DOHH2 (cell line): ENCODE measurements around the gene WDR91.
A peak's percentile ranks its signal among the peaks of the same experiment; 100 is the strongest.
"Not testable (repeated sequence)": the region's sequence is repeated elsewhere in the genome, so short reads cannot be mapped to it uniquely, and the experiment has no call there.

ENCODE experiments used
- H3F3A ChIP-seq: fragments of 200-600 bp; sonication (generic), shearing (Covaris generic); 2 replicates; pipeline ENCODE4 v1.6.0; 2016; ENCODE audit warnings: antibody characterized with exemption, mild to moderate bottlenecking; ENCODE audit not compliant: control insufficient read depth, insufficient read depth
- H3K27ac ChIP-seq: fragments of 200-600 bp; sonication (generic); 2 replicates; pipeline ENCODE4 v1.5.1; 2014; ENCODE audit warnings: low read depth, mild to moderate bottlenecking, low read length, moderate library complexity
- H3K27me3 ChIP-seq: fragments of 200-600 bp; sonication (generic); 2 replicates; pipeline ENCODE4 v1.6.1; 2014; ENCODE audit warnings: mild to moderate bottlenecking, low read length, mixed read lengths; ENCODE audit not compliant: control insufficient read depth
- H3K36me3 ChIP-seq: fragments of 200-600 bp; sonication (generic); 2 replicates; pipeline ENCODE4 v1.6.1; 2014; ENCODE audit warnings: mild to moderate bottlenecking, low read length, moderate library complexity, mixed read lengths; ENCODE audit not compliant: control insufficient read depth
- H3K4me1 ChIP-seq: fragments of 200-600 bp; sonication (generic); 2 replicates; pipeline ENCODE4 v1.6.1; 2014; ENCODE audit warnings: mild to moderate bottlenecking, low read length, mixed read lengths; ENCODE audit not compliant: control insufficient read depth
- H3K4me2 ChIP-seq: fragments of 200-600 bp; sonication (generic); 2 replicates; pipeline ENCODE4 v1.6.0; 2014; ENCODE audit warnings: mild to moderate bottlenecking, low read length, moderate library complexity
- H3K4me3 ChIP-seq: fragments of 200-600 bp; sonication (generic); 2 replicates; pipeline ENCODE4 v1.5.1; 2014; ENCODE audit warnings: mild to moderate bottlenecking, low read length, mixed read lengths
- H3K79me2 ChIP-seq: fragments of 200-600 bp; sonication (generic); 2 replicates; pipeline ENCODE4 v1.6.1; 2014; ENCODE audit warnings: mild to moderate bottlenecking, low read length, mixed read lengths; ENCODE audit not compliant: control insufficient read depth
- H3K9me2 ChIP-seq: fragments of 200-600 bp; sonication (generic); replicated peaks from 2 replicates; pipeline ENCODE4 v1.6.1; 2014; ENCODE audit warnings: mild to moderate bottlenecking, low read length, mixed read lengths; ENCODE audit not compliant: control insufficient read depth
- H3K9me3 ChIP-seq: fragments of 200-600 bp; sonication (generic); 2 replicates; pipeline ENCODE4 v1.6.1; 2014; ENCODE audit warnings: antibody characterized with exemption, low read length, mixed read lengths; ENCODE audit not compliant: control insufficient read depth, insufficient read depth
- H4K20me1 ChIP-seq: fragments of 200-600 bp; sonication (generic); 2 replicates; pipeline ENCODE4 v1.6.0; 2014; ENCODE audit warnings: low read depth, mild to moderate bottlenecking, antibody characterized with exemption, low read length, moderate library complexity; ENCODE audit not compliant: control insufficient read depth, insufficient read depth
- EZH2phosphoT487 ChIP-seq: fragments of 200-600 bp; sonication (generic); IDR thresholded peaks from 2 replicates; pipeline ENCODE4 v1.6.1; 2017; ENCODE audit warnings: borderline replicate concordance, mild to moderate bottlenecking, antibody characterized with exemption, low read length, moderate library complexity, mixed read lengths
- TF ChIP-seq, protein P1 (sequence below): fragments of 200-600 bp; sonication (generic); IDR thresholded peaks from one replicate; pipeline ENCODE4 v1.5.1; 2014; ENCODE audit warnings: antibody characterized with exemption, mild to moderate bottlenecking, low read depth, low read length; ENCODE audit not compliant: poor library complexity, severe bottlenecking

Gene WDR91

DNA sequence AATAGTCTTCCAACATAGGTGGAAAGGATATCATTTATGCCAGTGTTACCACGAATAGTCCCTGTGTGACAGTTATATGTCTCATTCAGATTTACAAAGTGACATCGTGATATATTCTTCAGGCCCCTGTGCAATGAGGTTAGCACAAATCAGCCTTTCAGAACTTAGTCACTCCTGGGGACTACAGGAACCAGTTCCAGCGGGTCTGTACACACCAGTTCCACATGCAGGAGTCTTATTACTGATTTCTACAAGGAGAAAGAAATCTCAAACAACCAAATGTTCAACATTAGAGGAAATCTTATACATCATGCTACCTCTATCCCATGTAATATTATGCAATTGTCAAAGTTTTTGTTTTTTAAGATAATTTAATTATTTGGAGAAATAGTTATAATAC lies 4.4 kb upstream of the WDR91 start:
- no peaks in the 10 kb centered on the region for H3F3A ChIP-seq
- H3K4me2 ChIP-seq = no peak overlapping the region
- H3K9me3 ChIP-seq = no peaks in the 10 kb centered on the region
- H3K79me2 ChIP-seq = peaks cover 3% of the 10 kb centered on the region; the same call in 1 of the 2 replicates
- no peaks in the 10 kb centered on the region for H3K9me2 ChIP-seq
- no peak overlapping the region for H3K27ac ChIP-seq
- H3K36me3 ChIP-seq = no peaks in the 10 kb centered on the region
- H3K4me1 ChIP-seq = peaks cover 6% of the 10 kb centered on the region
- no peaks in the 10 kb centered on the region for H4K20me1 ChIP-seq
- 0 out of 2 replicates have a peak, but pooled peaks cover 2% of the 10 kb centered on the region for H3K27me3 ChIP-seq
- TF ChIP-seq, protein P1, sequence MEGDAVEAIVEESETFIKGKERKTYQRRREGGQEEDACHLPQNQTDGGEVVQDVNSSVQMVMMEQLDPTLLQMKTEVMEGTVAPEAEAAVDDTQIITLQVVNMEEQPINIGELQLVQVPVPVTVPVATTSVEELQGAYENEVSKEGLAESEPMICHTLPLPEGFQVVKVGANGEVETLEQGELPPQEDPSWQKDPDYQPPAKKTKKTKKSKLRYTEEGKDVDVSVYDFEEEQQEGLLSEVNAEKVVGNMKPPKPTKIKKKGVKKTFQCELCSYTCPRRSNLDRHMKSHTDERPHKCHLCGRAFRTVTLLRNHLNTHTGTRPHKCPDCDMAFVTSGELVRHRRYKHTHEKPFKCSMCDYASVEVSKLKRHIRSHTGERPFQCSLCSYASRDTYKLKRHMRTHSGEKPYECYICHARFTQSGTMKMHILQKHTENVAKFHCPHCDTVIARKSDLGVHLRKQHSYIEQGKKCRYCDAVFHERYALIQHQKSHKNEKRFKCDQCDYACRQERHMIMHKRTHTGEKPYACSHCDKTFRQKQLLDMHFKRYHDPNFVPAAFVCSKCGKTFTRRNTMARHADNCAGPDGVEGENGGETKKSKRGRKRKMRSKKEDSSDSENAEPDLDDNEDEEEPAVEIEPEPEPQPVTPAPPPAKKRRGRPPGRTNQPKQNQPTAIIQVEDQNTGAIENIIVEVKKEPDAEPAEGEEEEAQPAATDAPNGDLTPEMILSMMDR = no peak
- no peak for TF ChIP-seq EZH2phosphoT487
- H3K4me3 ChIP-seq = no peak overlapping the region

GRCh38 chr7:135215180-135215579 lies 3.9 kb upstream of the WDR91 start:
- Histone ChIP-seq H3K4me2 (no peak overlapping the region), H3K4me1 (peaks cover 11% of the 10 kb centered on the region), H4K20me1 (no peaks in the 10 kb centered on the region), H3K4me3 (no peak overlapping the region), H3F3A (no peaks in the 10 kb centered on the region), H3K27ac (no peak overlapping the region), H3K9me3 (no peaks in the 10 kb centered on the region), H3K79me2 (peaks cover 7% of the 10 kb centered on the region; the same call in 1 of the 2 replicates), H3K36me3 (no peaks in the 10 kb centered on the region), H3K9me2 (no peaks in the 10 kb centered on the region), H3K27me3 (0 out of 2 replicates have a peak, but pooled peaks cover 2% of the 10 kb centered on the region)
- TF ChIP-seq, protein P1 = no peak
- TF ChIP-seq EZH2phosphoT487 = no peak

DNA sequence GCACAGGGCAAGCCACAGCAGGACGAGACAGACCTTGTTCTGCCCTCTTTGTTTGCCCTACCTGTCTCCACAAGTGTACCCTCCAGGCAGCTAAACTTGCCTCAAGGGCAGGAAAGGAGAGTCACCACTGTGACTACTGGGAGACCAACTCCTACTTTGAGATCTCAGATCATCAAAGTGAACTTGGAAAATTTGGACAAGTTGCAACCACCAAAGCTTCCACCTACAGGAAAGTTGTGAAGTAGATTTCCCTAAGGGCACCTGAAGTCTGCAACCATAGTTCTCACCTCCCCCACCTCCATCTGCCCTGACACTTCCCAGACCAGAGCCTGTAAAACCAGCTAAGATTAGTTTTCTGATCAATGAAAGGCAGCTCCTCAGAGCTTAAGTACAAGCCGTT lies 2.5 kb upstream of the WDR91 start:
- no peaks in the 10 kb centered on the region for H3K9me3 ChIP-seq
- no peaks in the 10 kb centered on the region for H3F3A ChIP-seq
- H3K4me2 ChIP-seq = no peak overlapping the region
- H3K9me2 ChIP-seq = no peaks in the 10 kb centered on the region
- peaks cover 23% of the 10 kb centered on the region for H3K4me1 ChIP-seq
- 0 out of 2 replicates have a peak, but pooled peaks cover 3% of the 10 kb centered on the region for H3K36me3 ChIP-seq
- peaks cover 8% of the 10 kb centered on the region; the same call in 1 of the 2 replicates for H3K79me2 ChIP-seq
- no peak overlapping the region for H3K4me3 ChIP-seq
- H4K20me1 ChIP-seq = no peaks in the 10 kb centered on the region
- TF ChIP-seq, protein P1 = no peak
- no peak for TF ChIP-seq EZH2phosphoT487
- no peak overlapping the region for H3K27ac ChIP-seq
- no peaks in the 10 kb centered on the region for H3K27me3 ChIP-seq

DNA sequence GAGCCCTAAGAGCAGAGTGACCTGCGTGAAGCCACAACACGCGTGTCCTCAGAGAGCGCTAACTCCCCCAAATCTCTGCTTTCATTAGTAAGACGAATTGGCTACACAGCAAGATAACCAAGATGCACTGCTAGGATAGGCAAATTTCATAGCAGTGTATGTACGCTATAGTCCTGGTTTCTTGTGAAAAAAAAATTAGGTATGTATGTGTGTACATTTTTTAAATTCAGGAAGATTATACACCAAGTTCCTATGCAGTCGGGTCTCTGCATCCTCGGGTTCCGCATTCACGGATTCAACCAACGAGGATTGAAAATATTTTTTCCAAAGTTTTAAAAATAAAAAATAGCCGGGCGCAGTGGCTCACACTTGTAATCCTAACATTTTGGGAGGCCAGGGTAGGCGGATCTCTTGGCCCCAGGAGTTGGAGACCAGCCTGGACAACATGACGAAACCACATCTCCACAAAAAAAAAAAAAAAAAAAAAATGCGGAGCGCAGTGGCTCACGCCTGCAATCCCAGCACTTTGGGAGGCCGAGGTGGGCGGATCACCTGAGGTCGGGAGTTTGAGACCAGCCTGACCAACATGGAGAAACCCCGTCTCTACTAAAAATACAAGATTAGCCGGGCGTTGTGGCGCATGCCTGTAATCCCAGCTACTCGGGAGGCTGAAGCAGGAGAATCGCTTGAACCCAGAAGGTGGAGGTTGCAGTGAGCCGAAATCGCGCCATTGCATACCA lies 790 bp upstream of the WDR91 start:
- H3K27ac ChIP-seq, H4K20me1 ChIP-seq, H3K79me2 ChIP-seq, H3K9me2 ChIP-seq, H3K27me3 ChIP-seq, H3F3A ChIP-seq, H3K36me3 ChIP-seq, H3K9me3 ChIP-seq: not testable (repeated sequence)
- H3K4me2 ChIP-seq = peak overlapping the region; percentile 96
- peaks cover 40% of the 10 kb centered on the region for H3K4me1 ChIP-seq
- H3K4me3 ChIP-seq = peak overlapping the region; percentile 83
